Lung (tissue), 12 donors: ENCODE results near the gene TUSC2. TPM values are rescaled to one million over a fixed set of nuclear protein-coding genes. Genes with fewer than 3 reads are reported as not detected.

Experiments used
- ATAC-seq: fragments of 200-7000 bp; cut with Tn5 transposase; one replicate; pipeline ENCODE4 v1.9.1; 2020; ENCODE audit warnings: moderate number of reproducible peaks; ENCODE audit not compliant: insufficient read depth, low FRiP score
- DNase-seq, 3 donors: peaks; one replicate each; pipeline ENCODE4 v3.0.0-alpha.2; 2013 to 2017
- H3K27ac ChIP-seq, 2 donors: one replicate each; pipeline ENCODE4 v1.5.1; 2013; ENCODE audit warnings: mild to moderate bottlenecking in 2 of 2, moderate library complexity in 2 of 2, control low read depth in 1 of 2, inconsistent platforms in 1 of 2, low read depth in 1 of 2, low read length in 1 of 2
- H3K27me3 ChIP-seq, 3 donors: one replicate each; pipeline ENCODE4 v1.5.1; 2013; ENCODE audit warnings: low read length in 2 of 3; ENCODE audit not compliant: control insufficient read depth in 3 of 3, insufficient read depth in 3 of 3
- H3K36me3 ChIP-seq, 4 donors: one replicate each; pipeline ENCODE4 v1.5.1; 2013; ENCODE audit warnings: low read length in 4 of 4, mild to moderate bottlenecking in 1 of 4, moderate library complexity in 1 of 4; ENCODE audit not compliant: control insufficient read depth in 4 of 4, insufficient read depth in 4 of 4
- H3K4me1 ChIP-seq, 5 donors: one replicate each; pipeline ENCODE4 v1.5.1; 2013; ENCODE audit warnings: low read length in 5 of 5, mild to moderate bottlenecking in 2 of 5, moderate library complexity in 1 of 5; ENCODE audit not compliant: control insufficient read depth in 5 of 5, insufficient read depth in 5 of 5
- H3K4me3 ChIP-seq: one replicate; pipeline ENCODE4 v1.5.1; 2013; ENCODE audit warnings: mild to moderate bottlenecking, control low read depth, moderate library complexity
- H3K9ac ChIP-seq, 2 donors: one replicate each; pipeline ENCODE4 v1.5.1; 2013; ENCODE audit warnings: low read length in 2 of 2, control low read depth in 1 of 2; ENCODE audit not compliant: insufficient read depth in 1 of 2
- H3K9me3 ChIP-seq, 4 donors: one replicate each; pipeline ENCODE4 v1.5.1; 2013; ENCODE audit warnings: low read length in 3 of 4, mild to moderate bottlenecking in 1 of 4, moderate library complexity in 1 of 4; ENCODE audit not compliant: control insufficient read depth in 4 of 4, insufficient read depth in 3 of 4
- WGBS, 2 donors: extraction: QIAGEN DNeasy Blood & Tissue Kit; methylation state at CpG; one replicate each; pipeline ENCODE4 v1.1.7; 2013; 5-methylcytosine and 5-hydroxymethylcytosine counted together
- polyA plus RNA-seq, 2 donors: library from polyadenylated mRNA; stranded (reverse); fragments of 200-250 nt; gene quantifications; one replicate each; pipeline ENCODE4 v1.2.1, GENCODE V29; 2013
- total RNA-seq, 2 donors: library from RNA; depleted of rRNA in 1 of 2; stranded (reverse); fragments of >200 nt in 1 of 2; gene quantifications; one replicate each; pipeline ENCODE4 v1.2.1, GENCODE V29; 2014 to 2021
- TF ChIP-seq, protein P1 (sequence below): IDR thresholded peaks from 2 replicates; pipeline ENCODE4 v1.5.1; 2012; ENCODE audit warnings: mild to moderate bottlenecking; ENCODE audit errors: control extremely low read depth, extremely low read depth
- donor health status: control.
- donor health status: control.
- donor health status: Bipolar disorder and iron deficiency.
- donor health status: healthy.
- donor health status: DM: yes; HTN: yes; CAD: no.

Gene TUSC2
- total and polyA plus RNA-seq, 4 donors = 11.1 to 54.5 (median 30.5) TPM

GRCh38 chr3:50358911-50359759, 31.1 kb upstream of the TUSC2 start, which contains the start of gene TMEM115:
Gene TMEM115 (minus strand): TSS chr3:50359521. CDS start chr3:50359063, 458 bp downstream.
- no peaks in the 10 kb centered on the region for H3K9me3 ChIP-seq
- peak within 1 kb of the TSS; percentile 82 for H3K4me3 ChIP-seq
- peak within 1 kb of the TSS; percentile 45 to 88 for H3K9ac ChIP-seq
- H3K4me1 ChIP-seq = peaks cover 23 to 35% (median 25%) of the 10 kb centered on the region in 5 donors
- TF ChIP-seq, protein P1, sequence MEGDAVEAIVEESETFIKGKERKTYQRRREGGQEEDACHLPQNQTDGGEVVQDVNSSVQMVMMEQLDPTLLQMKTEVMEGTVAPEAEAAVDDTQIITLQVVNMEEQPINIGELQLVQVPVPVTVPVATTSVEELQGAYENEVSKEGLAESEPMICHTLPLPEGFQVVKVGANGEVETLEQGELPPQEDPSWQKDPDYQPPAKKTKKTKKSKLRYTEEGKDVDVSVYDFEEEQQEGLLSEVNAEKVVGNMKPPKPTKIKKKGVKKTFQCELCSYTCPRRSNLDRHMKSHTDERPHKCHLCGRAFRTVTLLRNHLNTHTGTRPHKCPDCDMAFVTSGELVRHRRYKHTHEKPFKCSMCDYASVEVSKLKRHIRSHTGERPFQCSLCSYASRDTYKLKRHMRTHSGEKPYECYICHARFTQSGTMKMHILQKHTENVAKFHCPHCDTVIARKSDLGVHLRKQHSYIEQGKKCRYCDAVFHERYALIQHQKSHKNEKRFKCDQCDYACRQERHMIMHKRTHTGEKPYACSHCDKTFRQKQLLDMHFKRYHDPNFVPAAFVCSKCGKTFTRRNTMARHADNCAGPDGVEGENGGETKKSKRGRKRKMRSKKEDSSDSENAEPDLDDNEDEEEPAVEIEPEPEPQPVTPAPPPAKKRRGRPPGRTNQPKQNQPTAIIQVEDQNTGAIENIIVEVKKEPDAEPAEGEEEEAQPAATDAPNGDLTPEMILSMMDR = no peak
- peak; percentile 97 for ATAC-seq
- peak within 1 kb of the TSS; percentile 86 to 89 for H3K27ac ChIP-seq
- peaks cover 7 to 26% (median 15%) of the 10 kb centered on the region in 4 donors for H3K36me3 ChIP-seq
- 1 to 2% methylated on average over 64 of the region's 64 CpGs for WGBS, 2 donors
- peak; percentile 97 to 99 (median 99) for DNase-seq
- H3K27me3 ChIP-seq = no peaks in the 10 kb centered on the region

DNA sequence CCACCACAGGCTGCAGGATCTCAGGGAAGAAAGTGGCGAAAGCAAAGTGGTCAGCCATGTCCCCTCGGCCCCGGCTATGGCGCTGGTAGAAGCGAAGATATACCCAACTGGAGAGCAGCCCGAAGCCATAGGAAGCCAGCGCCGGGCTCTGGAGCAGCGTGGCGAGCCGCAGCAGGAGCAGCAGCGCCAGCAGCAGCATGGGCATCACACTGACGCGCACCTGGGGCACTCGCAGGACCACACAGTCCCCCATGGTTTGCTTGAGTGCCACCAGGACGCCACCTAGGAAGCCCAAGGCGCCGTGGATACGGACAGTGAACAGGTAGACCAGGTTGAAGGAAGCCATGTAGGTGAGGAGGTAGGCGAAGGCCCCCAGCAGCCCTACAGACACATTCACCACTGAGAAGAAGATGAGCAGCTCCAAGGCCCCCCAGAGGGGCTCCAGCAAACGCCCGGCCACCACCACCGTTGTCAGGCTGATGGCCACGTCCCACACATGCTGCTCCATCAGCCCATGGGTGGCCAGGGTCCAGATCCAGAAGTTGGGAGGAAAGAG, 30.4 kb upstream of the TUSC2 start:
- peaks cover 23 to 33% (median 25%) of the 10 kb centered on the region in 5 donors for H3K4me1 ChIP-seq
- ATAC-seq (no peak), DNase-seq (no peak)
- no peaks in the 10 kb centered on the region for H3K27me3 ChIP-seq
- peak overlapping the region; percentile 45 to 88 for H3K9ac ChIP-seq
- peak overlapping the region; percentile 86 to 89 for H3K27ac ChIP-seq
- no peaks in the 10 kb centered on the region for H3K9me3 ChIP-seq
- H3K4me3 ChIP-seq = peak overlapping the region; percentile 82
- TF ChIP-seq, protein P1 = no peak
- WGBS, 2 donors = 42 to 59% methylated on average over 24 of the region's 24 CpGs
- peaks cover 9 to 27% (median 18%) of the 10 kb centered on the region in 4 donors for H3K36me3 ChIP-seq

- ATAC-seq (no peak), DNase-seq (no peak)
- H3K4me3 ChIP-seq = no peak overlapping the region
- H3K4me1 ChIP-seq = peaks cover 23 to 33% (median 25%) of the 10 kb centered on the region in 5 donors
- H3K9me3 ChIP-seq = no peaks in the 10 kb centered on the region
- H3K27me3 ChIP-seq = no peaks in the 10 kb centered on the region
- WGBS, 2 donors = 52 to 92% methylated on average over 1 of the region's 1 CpG
- peaks cover 9 to 30% (median 20%) of the 10 kb centered on the region in 4 donors for H3K36me3 ChIP-seq
- H3K27ac ChIP-seq = no peak overlapping the region
- TF ChIP-seq, protein P1 = no peak
- H3K9ac ChIP-seq = peak overlapping the region; percentile 9 to 45
Observed at GRCh38 chr3:50357481-50357880, 29.5 kb upstream of the TUSC2 start.
